Pancreas (tissue), 10 donors: Measurements from ENCODE around the gene ZFTA. TPM values are rescaled to one million over a fixed set of nuclear protein-coding genes. Genes with fewer than 3 reads are reported as not detected.

Experiments
- ATAC-seq, 4 donors: fragments of 200-7000 bp; cut with Tn5 transposase; one replicate each; pipeline versions ENCODE4 v1.8.0 to v1.9.1; 2020; ENCODE audit warnings: mild to moderate bottlenecking in 4 of 4, moderate library complexity in 4 of 4
- DNase-seq, 6 donors: peaks; one replicate each; pipeline ENCODE4 v3.0.0-alpha.2; 2020
- FAIRE-seq: peaks from 2 replicates; lab custom pipeline; 2012; peaks lifted over from hg19 to GRCh38; lab: Jason Lieb, UNC
- H3K27ac ChIP-seq, 4 donors: fragments of 200-600 bp; sonication (generic); 1 replicate in 3 of 4; 2 replicates in 1 of 4; pipeline versions ENCODE4 v1.5.0 to v1.8.0; 2020
- H3K27me3 ChIP-seq, 4 donors: fragments of 200-600 bp; one replicate each; pipeline ENCODE4 v1.8.0; 2021
- H3K36me3 ChIP-seq, 3 donors: fragments of 200-600 bp; sonication (generic) in 1 of 3; one replicate each; pipeline versions ENCODE4 v1.5.0 to v1.8.0; 2020 to 2021
- H3K4me1 ChIP-seq, 3 donors: fragments of 200-600 bp; one replicate each; pipeline ENCODE4 v1.8.0; 2021
- H3K4me3 ChIP-seq, 4 donors: fragments of 200-600 bp; sonication (generic) in 2 of 4; one replicate each; pipeline versions ENCODE4 v1.5.0 to v1.8.0; 2020 to 2021
- H3K9me3 ChIP-seq, 4 donors: fragments of 200-600 bp; one replicate each; pipeline ENCODE4 v1.8.0; 2021
- WGBS, 2 donors: extraction: QIAGEN DNeasy Blood & Tissue Kit; methylation state at CpG; one replicate each; pipeline ENCODE4 v1.1.7; 2013; 5-methylcytosine and 5-hydroxymethylcytosine counted together
- intact Hi-C, 3 donors: fragments of 100-400 bp; cut with DNase I; formaldehyde crosslinking; loops; one replicate each; pipeline versions ENCODE4 v1.11.1 to v1.14.2; 2022
- polyA plus RNA-seq, 2 donors: library from polyadenylated mRNA; stranded (reverse); fragments of 200-250 nt; gene quantifications; one replicate each; pipeline ENCODE4 v1.2.3, GENCODE V29; 2013
- total RNA-seq, 6 donors: library from RNA; stranded (reverse); fragmentation: NEBNext Ultra II Directional in 4 of 6; extraction: Animal tissue kit (Norgen Biotek cat#: 25700) in 4 of 6; gene quantifications; one replicate each; pipeline versions ENCODE4 v1.2.1 to v1.2.4, GENCODE V29; 2021 to 2023
- TF ChIP-seq, protein P1 (sequence below), 4 donors: fragments of 200-600 bp; sonication (generic) in 3 of 4; IDR thresholded peaks; one replicate each; pipeline versions ENCODE4 v1.5.0 to v1.8.0; 2021; ENCODE audit warnings: antibody characterized with exemption in 4 of 4
- donor health status: healthy with polysubstance abuse.
- donor health status: DM: no; HTN: no; CAD: no; lungs with moderate emphysema.
- donor health status: DM: no; HTN: no; CAD: no.
- donor health status: control.
- donor health status: control.
- donor health status: Bipolar disorder and iron deficiency.
- donor health status: DM: yes; HTN: yes; CAD: no.
- donor health status: DM: no; HTN: no; CAD: no.
- donor health status: DM: no; HTN: no; CAD: no.
- donor health status: DM: yes; HTN: yes; CAD: no.

Gene ZFTA
- total RNA-seq = 10 to 100 TPM in 1 of 6 donors, 1 to 10 TPM in 5; 4.3 to 11.3 (median 6.2) TPM
- 10 to 100 TPM in 1 of 2 donors, 1 to 10 TPM in 1; 7.0 to 10.0 TPM for polyA plus RNA-seq

DNA sequence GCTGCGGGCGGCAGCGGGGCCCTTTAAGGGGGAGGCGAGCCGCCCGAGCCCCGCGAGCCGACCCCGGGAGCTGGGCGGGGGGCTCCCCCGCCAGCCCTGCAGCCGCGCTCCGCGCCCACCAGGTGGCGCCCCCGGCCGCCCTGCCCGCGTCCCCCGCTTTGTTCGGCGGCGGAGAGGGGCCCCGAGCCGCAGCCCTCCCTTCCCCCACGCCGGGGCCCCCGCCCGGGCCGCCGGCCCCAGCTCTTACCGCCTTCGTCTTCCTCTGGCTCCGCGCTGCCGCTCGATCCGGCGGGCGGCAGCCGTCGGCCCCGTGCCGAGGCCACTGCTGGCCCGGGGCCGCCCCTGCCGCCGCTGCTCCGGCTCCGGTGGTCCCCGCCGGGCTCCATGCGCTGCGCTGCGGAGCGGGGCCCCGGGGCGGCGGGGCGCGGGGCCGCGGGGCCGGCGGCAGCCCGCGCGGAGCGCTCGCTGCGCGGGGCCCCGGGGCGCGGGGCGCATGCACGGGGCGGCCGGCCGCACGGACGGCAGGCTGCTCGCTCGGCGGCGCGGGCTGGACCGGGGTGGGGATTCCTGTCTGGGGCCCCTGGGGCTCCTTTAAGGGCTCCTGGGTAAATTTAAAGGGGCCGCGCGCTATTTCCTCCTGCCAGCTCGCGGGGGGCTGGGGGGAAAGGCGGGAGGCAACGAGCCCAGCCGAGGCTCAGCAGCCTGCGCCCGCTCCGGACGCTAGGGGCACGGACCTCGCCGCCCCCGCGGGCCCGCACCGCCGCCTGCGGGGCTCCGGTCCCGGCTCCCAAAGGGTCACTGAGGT is at the start of gene ZFTA:
TSS of gene ZFTA (minus strand) at position 539 of the 805 bp plus-strand sequence. CDS start at position 386, 153 bp downstream.
- ATAC-seq (peak; percentile 32 to 54 (median 38)), DNase-seq (peak; percentile 63 to 86 (median 74)), FAIRE-seq (no peak)
- Histone ChIP-seq H3K4me1 (peaks cover 0 to 3% (median 0%) of the 10 kb centered on the region in 3 donors), H3K36me3 (no peaks in the 10 kb centered on the region), H3K27ac (peak within 1 kb of the TSS; percentile 35 to 69 (median 58)), H3K27me3 (no peaks in the 10 kb centered on the region), H3K4me3 (peak within 1 kb of the TSS; percentile 63 to 94 (median 86)), H3K9me3 (no peaks in the 10 kb centered on the region)
- intact Hi-C loops = loop anchor here in 2 of 3 donors (5.0 to 10.0 kb wide), 3 partner anchors 66 to 179 kb away; partner anchors contain the start of gene MARK2 (in 1 of the 2)
- TF ChIP-seq, protein P1, sequence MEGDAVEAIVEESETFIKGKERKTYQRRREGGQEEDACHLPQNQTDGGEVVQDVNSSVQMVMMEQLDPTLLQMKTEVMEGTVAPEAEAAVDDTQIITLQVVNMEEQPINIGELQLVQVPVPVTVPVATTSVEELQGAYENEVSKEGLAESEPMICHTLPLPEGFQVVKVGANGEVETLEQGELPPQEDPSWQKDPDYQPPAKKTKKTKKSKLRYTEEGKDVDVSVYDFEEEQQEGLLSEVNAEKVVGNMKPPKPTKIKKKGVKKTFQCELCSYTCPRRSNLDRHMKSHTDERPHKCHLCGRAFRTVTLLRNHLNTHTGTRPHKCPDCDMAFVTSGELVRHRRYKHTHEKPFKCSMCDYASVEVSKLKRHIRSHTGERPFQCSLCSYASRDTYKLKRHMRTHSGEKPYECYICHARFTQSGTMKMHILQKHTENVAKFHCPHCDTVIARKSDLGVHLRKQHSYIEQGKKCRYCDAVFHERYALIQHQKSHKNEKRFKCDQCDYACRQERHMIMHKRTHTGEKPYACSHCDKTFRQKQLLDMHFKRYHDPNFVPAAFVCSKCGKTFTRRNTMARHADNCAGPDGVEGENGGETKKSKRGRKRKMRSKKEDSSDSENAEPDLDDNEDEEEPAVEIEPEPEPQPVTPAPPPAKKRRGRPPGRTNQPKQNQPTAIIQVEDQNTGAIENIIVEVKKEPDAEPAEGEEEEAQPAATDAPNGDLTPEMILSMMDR (IDR thresholded peaks at IDR 0.05) = peak; percentile 14 to 62 (median 32)
- 0 to 1% methylated on average over 47 to 113 of the region's 113 CpGs for WGBS, 2 donors

DNA sequence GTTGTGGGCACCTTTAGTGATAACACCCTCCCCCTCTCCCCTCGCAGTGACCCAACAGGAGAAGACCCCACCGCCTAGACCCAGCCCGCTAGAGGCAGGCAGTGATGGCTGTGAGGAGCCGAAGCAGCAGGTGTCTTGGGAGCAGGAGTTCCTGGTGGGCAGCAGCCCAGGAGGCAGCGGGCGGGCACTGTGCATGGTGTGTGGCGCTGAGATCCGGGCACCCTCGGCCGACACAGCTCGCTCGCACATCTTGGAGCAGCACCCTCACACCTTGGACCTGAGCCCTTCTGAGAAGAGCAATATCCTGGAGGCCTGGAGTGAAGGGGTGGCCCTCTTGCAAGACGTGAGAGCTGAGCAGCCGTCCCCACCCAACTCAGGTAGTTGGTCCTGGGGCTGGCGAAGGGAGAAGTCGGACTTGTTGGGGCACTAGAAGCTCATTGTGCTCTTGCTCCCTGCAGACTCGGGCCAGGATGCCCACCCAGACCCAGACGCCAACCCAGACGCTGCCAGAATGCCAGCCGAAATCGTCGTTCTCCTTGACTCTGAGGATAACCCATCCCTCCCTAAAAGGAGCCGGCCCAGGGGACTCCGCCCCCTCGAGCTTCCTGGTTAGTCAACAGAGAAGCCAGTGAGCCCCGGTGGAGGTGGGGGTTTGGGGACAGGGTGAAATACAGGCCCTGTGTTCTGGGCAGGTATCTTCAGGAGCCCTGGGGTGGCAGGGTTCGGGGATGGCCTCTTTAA is 49.4 kb upstream of the ZFTA start:
- WGBS, 2 donors = 92 to 93% methylated on average over 27 of the region's 27 CpGs
- Histone ChIP-seq H3K9me3 (no peaks in the 10 kb centered on the region), H3K36me3 (peaks cover 0 to 32% (median 4%) of the 10 kb centered on the region in 3 donors), H3K4me3 (no peak overlapping the region), H3K4me1 (no peaks in the 10 kb centered on the region), H3K27me3 (no peaks in the 10 kb centered on the region), H3K27ac (no peak overlapping the region)
- intact Hi-C loops = no loop called here
- no peak for ATAC-seq
- no peak for DNase-seq
- FAIRE-seq = no peak
- TF ChIP-seq, protein P1 (IDR thresholded peaks at IDR 0.05) = no peak

DNA sequence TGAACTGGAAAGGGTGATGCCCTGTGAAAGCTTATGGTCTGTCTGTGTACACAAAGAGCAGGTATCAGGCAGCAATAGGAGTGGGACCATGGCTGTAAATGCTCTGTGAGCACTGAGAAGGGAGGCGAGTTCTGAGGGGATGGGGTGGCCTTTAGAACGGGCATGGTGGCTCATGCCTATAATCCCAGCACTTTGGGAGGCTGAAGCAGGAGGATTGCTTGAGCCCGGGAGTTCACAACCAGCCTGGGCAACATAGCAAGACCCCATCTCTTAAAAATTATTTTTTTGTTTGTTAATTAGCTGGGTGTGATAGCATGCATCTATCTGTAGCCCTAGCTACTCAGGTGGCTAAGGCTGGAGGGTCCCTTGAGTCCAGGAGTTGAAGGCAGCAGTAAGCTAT is 48.2 kb upstream of the ZFTA start:
- H3K36me3 ChIP-seq = peaks cover 0 to 30% (median 0%) of the 10 kb centered on the region in 3 donors
- no peak for FAIRE-seq
- TF ChIP-seq, protein P1 (IDR thresholded peaks at IDR 0.05) = no peak
- intact Hi-C loops = no loop called here
- ATAC-seq = no peak
- no peak for DNase-seq
- 96 to 98% methylated on average over 3 of the region's 3 CpGs for WGBS, 2 donors
- no peak overlapping the region for H3K4me3 ChIP-seq
- H3K4me1 ChIP-seq = peaks cover 0 to 3% (median 0%) of the 10 kb centered on the region in 3 donors
- no peaks in the 10 kb centered on the region for H3K9me3 ChIP-seq
- no peaks in the 10 kb centered on the region for H3K27me3 ChIP-seq
- no peak overlapping the region for H3K27ac ChIP-seq

DNA sequence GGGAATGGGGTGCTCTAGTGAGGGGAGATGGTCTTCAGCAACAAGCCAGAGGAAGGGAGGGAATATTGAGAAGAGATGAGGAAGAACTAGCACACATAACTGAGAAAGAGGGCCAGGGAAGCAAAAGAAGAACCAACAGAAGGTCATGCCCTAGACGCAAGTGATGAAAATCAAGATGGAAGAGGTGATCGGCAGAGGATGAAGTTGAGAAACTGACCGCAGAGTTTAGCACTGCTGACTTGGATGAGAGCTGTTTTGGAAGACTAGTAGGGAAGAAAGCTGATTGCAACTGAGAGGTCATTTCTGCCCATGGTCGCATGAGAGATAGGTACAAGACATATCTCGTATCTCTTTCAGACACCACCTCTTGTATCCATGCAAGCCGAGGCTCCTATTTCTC is 47.6 kb upstream of the ZFTA start:
- intact Hi-C loops = no loop called here
- TF ChIP-seq, protein P1 (IDR thresholded peaks at IDR 0.05) = no peak
- H3K4me1 ChIP-seq = peaks cover 0 to 3% (median 0%) of the 10 kb centered on the region in 3 donors
- DNase-seq (no peak), ATAC-seq (no peak), FAIRE-seq (no peak)
- no peaks in the 10 kb centered on the region for H3K27me3 ChIP-seq
- no peak overlapping the region for H3K27ac ChIP-seq
- peaks cover 0 to 24% (median 0%) of the 10 kb centered on the region in 3 donors for H3K36me3 ChIP-seq
- H3K4me3 ChIP-seq = no peak overlapping the region
- H3K9me3 ChIP-seq = no peaks in the 10 kb centered on the region
- whole genome bisulfite sequencing, 2 donors = 91 to 95% methylated on average over 6 of the region's 6 CpGs
